Measurements from ENCODE around the gene SPOCK1. TPM values are rescaled to one million over a fixed set of nuclear protein-coding genes. Genes with fewer than 3 reads are reported as not detected.

The SPOCK1 gene
- total and polyA plus RNA-seq, 2 donors (not counting 3 experiments of a cell fraction or from before 2014, with no cell fraction given), result 144 to 280 TPM

DNA sequence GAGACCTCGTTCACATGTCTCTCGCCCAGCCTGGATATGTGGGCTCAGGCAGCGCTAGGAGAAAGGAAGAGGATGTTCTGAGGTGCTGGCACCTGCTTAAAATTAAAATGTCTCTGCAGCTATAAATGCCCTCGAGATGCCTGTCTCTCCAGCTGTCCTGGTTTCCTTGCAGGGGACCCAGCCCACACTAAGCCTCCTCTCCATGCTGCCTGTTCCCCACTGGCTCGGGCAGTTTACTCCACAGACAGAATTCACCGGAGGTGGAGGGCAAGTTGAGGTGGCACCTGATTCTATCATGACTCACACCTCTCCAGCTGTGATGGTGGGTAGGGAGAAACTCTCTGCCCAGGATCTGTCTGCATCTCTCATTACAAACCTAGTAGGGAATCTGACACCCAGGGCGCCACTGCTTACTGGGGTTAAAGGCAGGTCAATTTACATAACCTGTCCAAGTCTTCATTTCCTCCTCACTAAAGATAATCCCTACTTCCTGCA lies 420.9 kb downstream of the SPOCK1 start:
- TF ChIP-seq MYC (IDR thresholded peaks at IDR 0.05; ENCODE audit: low read depth, low read length) (no peak), FOS (IDR thresholded peaks at IDR 0.05; ENCODE audit: borderline replicate concordance, insufficient read depth, low read length) (no peak), JUN (IDR thresholded peaks at IDR 0.05; ENCODE audit: borderline replicate concordance, insufficient read depth, insufficient read length, low read depth) (no peak), POLR2A (IDR thresholded peaks at IDR 0.05; ENCODE audit: low read depth, low read length) (no peak), POLR2AphosphoS5 (IDR thresholded peaks at IDR 0.05; ENCODE audit: insufficient read depth, low read depth, low read length) (no peak), GATA2 (IDR thresholded peaks at IDR 0.05; ENCODE audit: insufficient read depth, insufficient read length, low read depth, low read length) (no peak), MAX (IDR thresholded peaks at IDR 0.05; ENCODE audit: insufficient read depth, insufficient read length) (no peak), EZH2 (IDR thresholded peaks at IDR 0.05; ENCODE audit: borderline replicate concordance, low read depth, low read length, severe bottlenecking) (no peak)
- TF ChIP-seq, protein P1, sequence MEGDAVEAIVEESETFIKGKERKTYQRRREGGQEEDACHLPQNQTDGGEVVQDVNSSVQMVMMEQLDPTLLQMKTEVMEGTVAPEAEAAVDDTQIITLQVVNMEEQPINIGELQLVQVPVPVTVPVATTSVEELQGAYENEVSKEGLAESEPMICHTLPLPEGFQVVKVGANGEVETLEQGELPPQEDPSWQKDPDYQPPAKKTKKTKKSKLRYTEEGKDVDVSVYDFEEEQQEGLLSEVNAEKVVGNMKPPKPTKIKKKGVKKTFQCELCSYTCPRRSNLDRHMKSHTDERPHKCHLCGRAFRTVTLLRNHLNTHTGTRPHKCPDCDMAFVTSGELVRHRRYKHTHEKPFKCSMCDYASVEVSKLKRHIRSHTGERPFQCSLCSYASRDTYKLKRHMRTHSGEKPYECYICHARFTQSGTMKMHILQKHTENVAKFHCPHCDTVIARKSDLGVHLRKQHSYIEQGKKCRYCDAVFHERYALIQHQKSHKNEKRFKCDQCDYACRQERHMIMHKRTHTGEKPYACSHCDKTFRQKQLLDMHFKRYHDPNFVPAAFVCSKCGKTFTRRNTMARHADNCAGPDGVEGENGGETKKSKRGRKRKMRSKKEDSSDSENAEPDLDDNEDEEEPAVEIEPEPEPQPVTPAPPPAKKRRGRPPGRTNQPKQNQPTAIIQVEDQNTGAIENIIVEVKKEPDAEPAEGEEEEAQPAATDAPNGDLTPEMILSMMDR (IDR thresholded peaks at IDR 0.05; ENCODE audit: extremely low read depth in 1 of 2, insufficient read depth in 1 of 2, low read depth in 1 of 2, low read length in 2 of 2), result no peak
- Histone ChIP-seq H3K27ac (ENCODE audit: insufficient read depth, low read depth, low read length) (no peak overlapping the region), H3K9me1 (replicated peaks; ENCODE audit: control insufficient read depth, extremely low read depth, insufficient read depth, low read length) (no peaks in the 10 kb centered on the region), H3K4me2 (ENCODE audit: insufficient read depth, low read length) (no peak overlapping the region), H3K36me3 (ENCODE audit: control insufficient read depth in 2 of 2, extremely low read depth in 1 of 2, insufficient read depth in 2 of 2, low read length in 2 of 2) (no peaks in the 10 kb centered on the region), H3K79me2 (ENCODE audit: control insufficient read depth, insufficient read depth, low read length) (no peaks in the 10 kb centered on the region), H3K9ac (replicated peaks; ENCODE audit: extremely low read depth, insufficient read depth, low read length) (no peak overlapping the region), H3K9me3 (replicated peaks; ENCODE audit: control insufficient read depth, insufficient read depth, low read length) (no peaks in the 10 kb centered on the region), H2AFZ (ENCODE audit: low read depth, low read length) (no peak overlapping the region), H3K4me1 (ENCODE audit: control insufficient read depth, extremely low read depth, insufficient read depth, low read length) (peaks cover 8% of the 10 kb centered on the region), H3K27me3 (ENCODE audit: control insufficient read depth in 2 of 2, insufficient read depth in 2 of 2, low read length in 2 of 2) (no peaks in the 10 kb centered on the region), H3K4me3 (replicated peaks in 1 of 3; ENCODE audit: insufficient read depth in 1 of 3, low read depth in 1 of 3, low read length in 3 of 3) (no peak overlapping the region), H4K20me1 (replicated peaks; ENCODE audit: control insufficient read depth, extremely low read depth, insufficient read depth, low read length) (no peaks in the 10 kb centered on the region)
- intact Hi-C loops (cut with micrococcal nuclease) (loop anchor here (10.0 kb wide), 2 partner anchors 147 to 273 kb away; no protein-coding TSS in a partner anchor), dilution Hi-C loops (cut with MboI; ENCODE audit: extremely low pct_ligation_motif_present, low sequenced_read_pairs) (no loop called here)
- CTCF ChIA-PET, result interaction anchor here (1.1 kb wide), 1 partner anchor 308 kb away, joined by 3 read pairs; no protein-coding TSS in a partner anchor
- FAIRE-seq (no peak), DNase-seq (ENCODE audit: low read depth, low spot score) (no peak)
- POLR2A ChIA-PET, result no interaction called here
- BruUV-seq (replicated peaks), result no TSS peak

Data from endothelial cell of umbilical vein (primary cell).